Measurements from ENCODE around the gene MTREX.

MTREX gene

GRCh38 chr5:55333811-55334210, 26.0 kb downstream of the MTREX start:
- no peak overlapping the region for H3K4me3 ChIP-seq (ENCODE audit: low read length)
- TF ChIP-seq CTCF (IDR thresholded peaks at IDR 0.05; ENCODE audit: low read depth, low read length, poor library complexity, severe bottlenecking): no peak
- no peak for TF ChIP-seq EZH2phosphoT487 (IDR thresholded peaks at IDR 0.05; ENCODE audit: borderline replicate concordance, low read length)
- no peaks in the 10 kb centered on the region for H3K9me2 ChIP-seq (replicated peaks; ENCODE audit: control insufficient read depth, low read length)
- H3K36me3 ChIP-seq (ENCODE audit: control insufficient read depth, low read length): peaks cover 83% of the 10 kb centered on the region
- no peaks in the 10 kb centered on the region for H3K9me3 ChIP-seq (ENCODE audit: control insufficient read depth, insufficient read depth, low read length)
- H4K20me1 ChIP-seq (ENCODE audit: control insufficient read depth, insufficient read depth, low read depth, low read length): no peaks in the 10 kb centered on the region
- 0 out of 2 replicates have a peak, but pooled peaks cover 3% of the 10 kb centered on the region for H3K4me1 ChIP-seq (ENCODE audit: control insufficient read depth, low read length)
- H3F3A ChIP-seq (ENCODE audit: control insufficient read depth, insufficient read depth): no peaks in the 10 kb centered on the region; the same call in 1 of the 2 replicates
- H3K27me3 ChIP-seq (ENCODE audit: control insufficient read depth, low read length): no peaks in the 10 kb centered on the region
- peaks cover 88% of the 10 kb centered on the region for H3K79me2 ChIP-seq (ENCODE audit: control insufficient read depth, low read length)
- no peak overlapping the region for H3K4me2 ChIP-seq (ENCODE audit: low read length)
- no peak overlapping the region for H3K27ac ChIP-seq (ENCODE audit: low read depth, low read length)

GRCh38 chr5:55338092-55338613, 30.4 kb downstream of the MTREX start:
- no peaks in the 10 kb centered on the region for H4K20me1 ChIP-seq (ENCODE audit: control insufficient read depth, insufficient read depth, low read depth, low read length)
- peaks cover 74% of the 10 kb centered on the region for H3K36me3 ChIP-seq (ENCODE audit: control insufficient read depth, low read length)
- H3K9me3 ChIP-seq (ENCODE audit: control insufficient read depth, insufficient read depth, low read length): no peaks in the 10 kb centered on the region
- no peak overlapping the region for H3K4me2 ChIP-seq (ENCODE audit: low read length)
- H3F3A ChIP-seq (ENCODE audit: control insufficient read depth, insufficient read depth): peaks cover 15% of the 10 kb centered on the region
- H3K27ac ChIP-seq (ENCODE audit: low read depth, low read length): no peak overlapping the region
- peaks cover 57% of the 10 kb centered on the region for H3K79me2 ChIP-seq (ENCODE audit: control insufficient read depth, low read length)
- H3K27me3 ChIP-seq (ENCODE audit: control insufficient read depth, low read length): no peaks in the 10 kb centered on the region
- H3K4me3 ChIP-seq (ENCODE audit: low read length): no peak overlapping the region
- 0 out of 2 replicates have a peak, but pooled peaks cover 3% of the 10 kb centered on the region for H3K4me1 ChIP-seq (ENCODE audit: control insufficient read depth, low read length)
- no peak for TF ChIP-seq CTCF (IDR thresholded peaks at IDR 0.05; ENCODE audit: low read depth, low read length, poor library complexity, severe bottlenecking)
- H3K9me2 ChIP-seq (replicated peaks; ENCODE audit: control insufficient read depth, low read length): no peaks in the 10 kb centered on the region

GRCh38 chr5:55338810-55339243, 31.0 kb downstream of the MTREX start:
- no peak overlapping the region for H3K27ac ChIP-seq (ENCODE audit: low read depth, low read length)

More at GRCh38 chr5:55338810-55339243, 31.0 kb downstream of the MTREX start:
- Histone ChIP-seq H3K27me3 (ENCODE audit: control insufficient read depth, low read length) (no peaks in the 10 kb centered on the region), H3F3A (ENCODE audit: control insufficient read depth, insufficient read depth) (peaks cover 22% of the 10 kb centered on the region), H4K20me1 (ENCODE audit: control insufficient read depth, insufficient read depth, low read depth, low read length) (no peaks in the 10 kb centered on the region), H3K9me2 (replicated peaks; ENCODE audit: control insufficient read depth, low read length) (no peaks in the 10 kb centered on the region), H3K4me2 (ENCODE audit: low read length) (no peak overlapping the region), H3K4me3 (ENCODE audit: low read length) (no peak overlapping the region), H3K79me2 (ENCODE audit: control insufficient read depth, low read length) (peaks cover 50% of the 10 kb centered on the region), H3K9me3 (ENCODE audit: control insufficient read depth, insufficient read depth, low read length) (no peaks in the 10 kb centered on the region), H3K36me3 (ENCODE audit: control insufficient read depth, low read length) (peaks cover 74% of the 10 kb centered on the region), H3K4me1 (ENCODE audit: control insufficient read depth, low read length) (0 out of 2 replicates have a peak, but pooled peaks cover 3% of the 10 kb centered on the region)
- TF ChIP-seq EZH2phosphoT487 (IDR thresholded peaks at IDR 0.05; ENCODE audit: borderline replicate concordance, low read length) (no peak), CTCF (IDR thresholded peaks at IDR 0.05; ENCODE audit: low read depth, low read length, poor library complexity, severe bottlenecking) (no peak)
